Glomerular visceral epithelial cell (primary cell): ENCODE results near the gene GRM7.

Experiments
- DNase-seq: peaks from one replicate; pipeline ENCODE4 v3.0.0-alpha.2; 2016; ENCODE audit errors: extremely low spot score

The GRM7 gene

DNA sequence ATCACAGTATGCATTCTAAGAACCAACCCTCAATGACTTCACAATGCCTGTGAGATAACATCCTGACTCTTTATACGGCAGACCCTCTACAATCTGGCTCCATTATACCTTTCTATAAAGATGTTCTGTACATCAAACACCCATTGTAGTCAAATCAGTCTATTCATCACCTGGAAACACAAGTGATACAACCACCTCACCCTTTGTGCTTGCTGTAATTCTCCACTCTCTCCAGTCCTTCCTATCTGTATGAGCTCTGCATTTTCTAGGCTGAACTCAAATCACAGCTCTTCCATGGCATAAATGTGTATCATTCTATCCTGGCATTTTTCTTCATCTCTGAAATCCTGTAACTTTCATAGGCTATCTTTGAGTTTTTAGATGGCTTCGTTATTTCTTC lies 539.4 kb downstream of the GRM7 start:
- DNase-seq = no peak

- DNase-seq = no peak
These were observed 540.5 kb downstream of the GRM7 start for GRCh38 chr3:7401418-7401817.

DNA sequence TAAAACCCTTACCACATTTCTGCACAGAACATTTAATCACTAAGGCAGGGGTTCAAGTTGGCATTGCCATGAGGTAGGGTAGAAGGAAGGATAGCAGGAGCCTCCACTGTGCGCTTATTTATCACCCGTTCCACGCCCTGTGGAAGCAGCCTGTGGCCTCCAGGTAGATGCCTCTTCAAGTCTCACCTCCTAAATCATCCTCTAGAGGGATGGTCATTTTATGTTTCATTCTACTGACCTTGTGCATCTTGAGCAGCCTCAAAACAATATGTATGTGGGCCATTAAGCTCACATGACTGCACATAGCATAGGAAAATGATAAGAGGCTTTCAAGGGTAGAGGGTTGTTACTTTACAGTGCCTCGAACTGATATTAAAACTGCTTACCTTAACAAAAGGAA lies 546.2 kb downstream of the GRM7 start:
- DNase-seq = no peak

DNA sequence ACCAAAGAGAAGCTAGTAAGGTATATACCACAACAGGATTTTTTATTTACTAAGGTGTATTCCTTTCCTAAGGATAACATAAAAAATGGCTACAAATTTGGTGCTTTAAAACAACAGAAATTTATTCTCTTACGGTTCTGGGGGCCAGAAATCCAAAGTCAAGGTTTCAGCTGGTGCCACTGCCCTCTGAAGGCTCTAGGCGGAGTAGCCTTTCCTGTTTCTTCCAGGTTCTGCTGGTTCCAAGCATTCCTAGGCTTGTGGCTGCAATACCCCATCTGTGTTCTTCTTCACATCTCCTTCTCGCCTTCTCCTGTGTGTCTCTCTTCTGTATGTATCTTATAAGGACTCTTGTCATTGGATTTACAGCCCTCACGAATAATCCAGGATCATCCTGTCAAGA lies 549.9 kb downstream of the GRM7 start:
- no peak for DNase-seq

DNA sequence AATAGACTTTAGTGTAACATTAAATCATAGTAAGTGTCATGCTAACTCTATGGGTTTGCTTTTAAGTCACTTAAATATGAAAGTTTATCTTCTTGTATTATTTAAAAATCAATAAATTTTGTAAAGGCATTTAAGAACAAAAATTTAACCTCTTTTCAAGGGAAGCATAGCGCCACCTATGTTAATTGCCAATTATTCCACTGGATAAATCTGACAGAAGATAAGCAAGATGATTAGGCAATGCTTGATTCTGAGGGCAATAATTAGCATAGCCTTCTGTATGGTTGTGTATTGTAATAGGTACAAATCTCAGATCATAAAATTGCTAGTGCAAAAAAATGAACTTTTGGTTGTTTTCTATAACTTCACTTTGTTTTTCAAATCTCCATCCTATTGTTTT lies 560.1 kb downstream of the GRM7 start:
- DNase-seq = no peak

- DNase-seq = no peak
These were observed 562.1 kb downstream of the GRM7 start for GRCh38 chr3:7423036-7423435.

DNA sequence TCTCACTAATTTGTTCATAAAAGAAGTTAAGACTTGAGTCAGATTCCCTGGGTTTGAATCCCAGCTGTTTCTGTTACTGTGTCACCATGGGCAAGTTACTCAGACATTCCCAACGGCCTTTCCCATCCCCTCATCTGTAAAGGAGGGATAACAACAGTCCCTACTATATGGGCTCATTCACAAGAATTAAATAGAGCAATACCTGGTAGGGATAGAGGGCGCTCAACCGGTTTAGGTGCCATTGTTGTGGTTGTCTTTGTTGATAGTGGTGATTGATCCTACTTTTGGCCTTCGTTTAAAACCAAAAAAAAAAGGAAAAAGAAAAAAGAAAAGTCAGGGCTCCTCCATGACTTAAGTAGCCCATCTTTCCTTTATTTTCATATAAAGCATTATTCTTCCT lies 563.1 kb downstream of the GRM7 start:
- no peak for DNase-seq

- DNase-seq = no peak
These were observed 567.3 kb downstream of the GRM7 start for GRCh38 chr3:7428206-7428718.

DNA sequence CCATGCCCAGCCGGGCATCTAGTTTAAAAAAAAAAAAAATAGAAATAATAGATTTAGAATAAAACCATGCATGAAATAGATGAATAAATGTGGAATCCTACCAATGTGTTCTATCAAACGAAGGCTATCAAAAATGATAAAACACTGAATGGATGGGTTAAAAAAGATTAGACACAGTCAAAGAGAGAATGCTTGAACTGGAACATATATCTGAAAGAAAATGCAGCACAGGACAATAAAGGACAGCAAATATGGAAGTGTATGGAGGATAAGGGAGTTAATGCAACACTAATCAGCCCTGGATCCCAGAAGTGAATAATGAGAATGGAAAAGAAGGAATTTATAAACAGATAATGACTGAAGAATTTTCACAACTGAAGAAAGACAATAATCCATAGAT lies 571.7 kb downstream of the GRM7 start:
- DNase-seq = no peak

DNA sequence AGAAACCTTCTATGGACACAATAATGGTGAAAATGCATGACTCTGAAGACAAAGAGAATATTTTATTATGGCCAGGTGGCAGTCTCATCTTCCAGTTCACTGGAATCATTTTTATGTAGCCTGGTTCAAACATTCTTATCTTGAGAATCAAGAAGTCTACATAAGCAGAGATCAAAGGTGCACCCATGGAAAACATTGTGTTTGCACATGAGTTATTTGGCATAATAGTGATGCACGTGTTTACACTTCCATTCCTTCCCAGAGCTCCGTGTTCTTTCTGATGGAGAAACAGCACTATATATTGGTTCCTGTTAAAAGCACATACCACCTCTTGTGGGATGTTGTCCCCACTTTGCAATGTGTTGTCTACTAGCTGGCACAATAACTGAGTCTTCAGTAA lies 572.2 kb downstream of the GRM7 start:
- DNase-seq = no peak

- DNase-seq = no peak
These were observed 575.6 kb downstream of the GRM7 start for GRCh38 chr3:7436542-7436941.

DNA sequence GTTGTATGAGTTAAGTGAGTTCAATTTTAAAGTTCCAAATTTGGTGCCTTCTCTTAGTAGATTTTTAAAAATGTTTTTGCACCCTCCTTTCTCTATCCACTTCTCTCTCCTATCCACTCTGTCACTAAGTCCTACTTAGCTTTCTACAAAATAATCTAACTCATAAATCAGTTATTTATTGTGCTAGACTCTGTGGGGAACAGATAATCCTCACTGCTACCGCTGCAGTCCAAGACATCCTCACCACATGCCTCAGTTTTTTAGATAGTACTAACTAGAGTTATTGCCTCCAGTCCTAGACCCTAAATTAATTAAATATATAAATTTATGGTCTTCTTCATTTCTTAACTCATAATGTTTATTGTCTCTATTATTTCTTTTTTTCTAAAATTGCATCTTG lies 576.3 kb downstream of the GRM7 start:
- DNase-seq = no peak

DNA sequence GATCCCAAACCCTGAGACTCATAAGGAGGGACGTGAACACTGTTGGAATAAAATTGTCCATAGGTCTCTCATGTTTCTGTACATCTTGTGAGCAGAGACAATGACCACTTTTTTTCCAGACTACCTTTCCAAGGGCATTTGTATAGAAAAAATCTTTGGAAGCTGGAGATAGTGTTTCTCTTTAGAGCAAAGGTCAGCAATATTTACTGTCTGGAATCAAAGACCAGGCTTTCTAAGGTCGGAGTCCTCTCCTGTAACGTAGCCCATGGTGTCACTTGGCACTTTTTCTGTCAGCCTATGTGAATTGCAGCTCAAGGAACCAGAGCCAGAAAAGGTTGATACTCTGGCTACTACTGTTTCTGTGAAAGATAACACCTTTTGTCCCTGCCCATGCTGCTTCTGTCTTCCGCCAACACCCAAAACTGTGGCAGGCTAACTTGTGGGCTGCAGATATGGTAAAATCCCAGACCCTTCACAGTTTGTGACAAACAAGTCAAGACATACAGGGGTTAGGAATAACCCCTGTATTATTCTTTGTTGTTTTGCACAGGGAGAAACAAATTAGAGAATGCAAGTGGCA lies 578.3 kb downstream of the GRM7 start:
- no peak for DNase-seq

GRCh38 chr3:7444886-7445285 lies 584.0 kb downstream of the GRM7 start:
- no peak for DNase-seq

DNA sequence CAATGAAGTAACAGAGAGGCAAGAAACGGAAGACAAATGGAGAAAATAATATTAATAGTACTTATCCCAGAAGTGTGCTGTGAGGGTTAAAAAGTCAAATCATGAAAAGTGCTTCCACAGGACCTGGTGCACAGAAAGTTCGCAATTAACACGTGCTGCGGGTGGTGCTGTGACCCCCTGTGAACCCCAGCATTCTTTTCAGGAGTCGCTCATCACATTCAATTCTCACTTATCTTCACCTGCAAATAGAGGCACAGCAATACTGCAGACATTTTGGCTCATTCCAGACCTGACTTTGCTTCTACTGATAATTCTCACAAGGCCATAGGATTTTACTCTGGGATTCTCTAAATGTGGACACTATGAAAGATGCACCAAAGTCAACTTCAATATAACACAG lies 584.4 kb downstream of the GRM7 start:
- no peak for DNase-seq

DNA sequence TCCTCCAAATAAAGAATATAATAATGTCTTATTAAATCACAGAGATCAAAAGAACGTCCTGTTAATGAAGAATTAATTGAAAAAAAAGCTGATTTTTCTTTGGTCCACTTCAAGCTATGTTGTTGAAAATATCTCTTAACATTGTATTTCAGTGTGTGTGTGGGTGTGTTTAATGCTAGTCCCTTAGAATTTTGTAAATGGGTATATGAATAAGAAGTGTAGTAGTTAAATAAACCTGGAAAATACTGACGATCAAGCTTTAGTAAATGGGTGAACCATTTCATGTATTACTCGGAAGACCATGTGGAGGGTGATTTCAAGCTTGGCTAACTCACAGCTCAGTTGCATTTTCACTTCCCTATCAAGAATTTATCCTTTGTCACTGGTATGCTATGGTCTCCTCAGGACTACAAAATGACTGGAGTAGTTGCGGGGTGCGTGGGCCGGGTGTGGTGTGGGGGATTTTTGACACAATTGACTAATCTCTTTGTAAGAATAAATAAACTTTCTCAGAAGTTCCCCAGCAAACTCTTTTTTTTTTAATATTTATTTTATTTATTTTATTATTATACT lies 586.4 kb downstream of the GRM7 start:
- DNase-seq = no peak

DNA sequence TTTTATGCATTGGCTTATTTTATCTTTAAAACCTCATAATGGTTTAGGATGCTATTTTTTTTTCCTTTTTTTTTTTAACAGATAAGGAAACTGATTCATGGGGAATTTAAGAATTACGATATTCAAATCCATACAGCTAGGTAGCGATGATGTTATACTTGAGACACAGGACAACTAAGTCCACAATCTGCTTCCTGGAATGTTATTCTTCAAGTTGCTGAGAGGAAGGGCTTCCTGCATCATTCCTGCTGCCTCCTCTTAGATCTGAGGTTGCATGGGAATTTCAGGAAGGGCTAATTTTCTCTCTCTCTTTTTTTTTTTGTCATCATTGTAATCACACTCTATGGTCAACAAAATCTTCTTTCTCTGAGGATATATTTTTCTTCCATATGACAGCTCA lies 595.5 kb downstream of the GRM7 start:
- no peak for DNase-seq

DNA sequence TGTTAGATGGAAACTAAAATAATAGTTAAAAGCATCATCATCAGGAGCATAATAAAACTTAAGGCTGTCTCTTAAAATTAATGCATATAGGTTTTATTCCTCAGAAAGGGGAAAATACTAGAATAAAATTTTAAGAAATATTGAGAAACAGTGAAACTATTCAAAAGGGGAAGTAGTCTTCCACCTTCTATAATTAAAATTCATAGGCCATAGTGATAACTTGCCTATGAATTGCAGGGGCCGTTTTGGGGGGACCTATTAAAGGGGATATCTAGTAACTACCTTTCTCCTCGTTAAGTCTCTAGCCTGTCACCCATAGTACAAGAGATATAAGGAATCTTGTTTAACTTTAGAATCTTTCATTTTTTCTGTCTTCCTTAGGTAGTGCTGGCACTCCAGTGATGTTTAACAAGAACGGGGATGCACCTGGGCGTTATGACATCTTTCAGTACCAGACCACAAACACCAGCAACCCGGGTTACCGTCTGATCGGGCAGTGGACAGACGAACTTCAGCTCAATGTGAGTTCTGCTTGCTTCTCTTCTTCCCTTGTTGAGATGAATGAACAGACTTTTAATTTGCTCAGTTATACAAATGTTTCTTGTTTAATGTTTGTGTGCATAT lies 600.4 kb downstream of the GRM7 start:
- no peak for DNase-seq

- DNase-seq = no peak
These were observed 609.0 kb downstream of the GRM7 start for GRCh38 chr3:7469866-7470265.

DNA sequence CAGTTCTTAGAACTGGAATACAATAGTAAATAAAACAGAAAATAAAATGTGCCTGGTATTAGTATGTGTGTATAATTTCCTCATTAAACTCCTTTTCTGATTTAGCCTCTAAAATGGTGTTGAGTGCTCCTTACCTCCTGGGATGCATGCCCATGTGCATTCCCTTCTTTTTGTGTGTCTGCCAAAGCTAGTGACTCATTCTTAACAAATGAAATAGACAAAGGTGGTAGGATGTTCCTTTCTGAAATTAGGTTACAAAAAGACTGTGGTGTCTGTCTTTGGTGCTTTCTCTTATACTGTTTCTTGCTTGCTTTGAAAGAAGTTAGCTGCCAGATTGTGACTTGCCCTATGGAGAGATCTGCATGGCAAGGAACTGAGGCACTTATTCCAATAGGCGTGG lies 623.7 kb downstream of the GRM7 start:
- no peak for DNase-seq

DNA sequence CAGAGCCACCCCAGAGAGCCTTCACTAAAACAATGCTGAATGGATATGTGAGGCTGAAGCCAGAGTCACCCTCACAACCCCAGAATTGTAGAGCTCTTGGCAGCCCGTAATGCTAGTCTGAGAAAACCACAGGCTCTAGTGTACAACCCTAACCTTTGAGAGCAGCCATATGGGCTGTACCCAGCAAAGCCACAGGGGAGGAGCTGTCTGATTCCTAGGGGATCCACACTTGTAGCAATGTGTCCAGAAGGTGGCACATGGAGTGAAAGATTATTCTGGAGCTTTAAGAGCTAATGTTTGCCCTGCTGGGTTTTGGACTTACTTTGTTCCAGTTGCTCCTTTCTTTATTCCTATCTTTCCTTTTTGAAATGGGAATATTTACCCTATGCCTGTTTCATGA lies 626.8 kb downstream of the GRM7 start:
- DNase-seq = no peak

GRCh38 chr3:7489417-7489816 lies 628.5 kb downstream of the GRM7 start:
- no peak for DNase-seq

GRCh38 chr3:7498715-7499114 lies 637.8 kb downstream of the GRM7 start:
- no peak for DNase-seq

DNA sequence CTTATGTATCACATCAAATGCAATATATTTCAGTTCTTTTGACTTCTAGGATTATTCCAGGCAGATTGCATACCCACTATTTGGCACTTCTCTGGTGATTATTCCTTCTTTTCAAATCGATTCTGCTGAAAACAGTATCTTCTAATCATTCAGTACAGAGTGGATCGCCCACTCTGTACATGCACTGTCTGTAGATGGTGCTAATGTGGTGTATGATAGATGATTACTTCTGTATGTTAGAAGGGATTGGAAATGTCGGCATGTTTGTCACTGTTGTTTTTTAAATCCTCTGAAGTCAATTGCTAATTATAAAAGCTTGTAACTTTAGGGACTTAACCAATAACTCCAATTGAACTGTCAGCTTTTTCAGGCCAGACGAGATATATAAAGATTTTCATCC lies 642.5 kb downstream of the GRM7 start:
- no peak for DNase-seq
